MM.1S (cell line): ENCODE results near the gene FARSA.

Source experiments
- DNase-seq: peaks from one replicate; pipeline ENCODE4 v3.0.0-alpha.2; 2015
- H2AFZ ChIP-seq: fragments of 300-600 bp; sonication (generic); 2 replicates; pipeline ENCODE4 v1.6.0; 2016; ENCODE audit warnings: antibody characterized with exemption, low read length
- H3F3A ChIP-seq: fragments of 300-600 bp; sonication (generic); 2 replicates; pipeline ENCODE4 v1.6.1; 2016; ENCODE audit warnings: mild to moderate bottlenecking, antibody characterized with exemption, low read length, moderate library complexity, mixed read lengths; ENCODE audit not compliant: insufficient read depth
- H3K27ac ChIP-seq: fragments of 300-600 bp; sonication (generic); 2 replicates; pipeline ENCODE4 v1.5.1; 2016; ENCODE audit warnings: mild to moderate bottlenecking, low read length
- H3K27me3 ChIP-seq: fragments of 300-600 bp; sonication (generic); replicated peaks from 2 replicates; pipeline ENCODE4 v1.6.0; 2016; ENCODE audit warnings: low read length; ENCODE audit not compliant: insufficient read depth
- H3K36me3 ChIP-seq: fragments of 300-600 bp; sonication (generic); replicated peaks from 2 replicates; pipeline ENCODE4 v1.6.1; 2016; ENCODE audit warnings: mild to moderate bottlenecking, low read length, mixed read lengths; ENCODE audit not compliant: insufficient read depth
- H3K4me1 ChIP-seq: fragments of 300-600 bp; sonication (generic); 2 replicates; pipeline ENCODE4 v1.6.1; 2016; ENCODE audit warnings: low read length, mixed read lengths
- H3K4me2 ChIP-seq: fragments of 300-600 bp; sonication (generic); 2 replicates; pipeline ENCODE4 v1.6.0; 2016; ENCODE audit warnings: low read depth, low read length
- H3K4me3 ChIP-seq: fragments of 300-600 bp; sonication (generic); 2 replicates; pipeline ENCODE4 v1.5.1; 2016; ENCODE audit warnings: low read length, mixed read lengths
- H3K79me2 ChIP-seq: fragments of 300-600 bp; sonication (generic); 2 replicates; pipeline ENCODE4 v1.6.1; 2016; ENCODE audit warnings: mixed run types, low read length, mixed read lengths
- H3K9ac ChIP-seq: fragments of 300-600 bp; sonication (generic); 2 replicates; pipeline ENCODE4 v1.6.1; 2016; ENCODE audit warnings: low read length, mixed read lengths
- H3K9me2 ChIP-seq: fragments of 300-600 bp; sonication (generic); replicated peaks from 2 replicates; pipeline ENCODE4 v1.6.1; 2016; ENCODE audit warnings: mild to moderate bottlenecking, low read length, mixed read lengths; ENCODE audit not compliant: insufficient read depth
- H3K9me3 ChIP-seq: fragments of 300-600 bp; sonication (generic); replicated peaks from 2 replicates; pipeline ENCODE4 v1.6.1; 2016; ENCODE audit warnings: mild to moderate bottlenecking, low read length, mixed read lengths; ENCODE audit not compliant: insufficient read depth
- H4K20me1 ChIP-seq: fragments of 300-600 bp; sonication (generic); 2 replicates; pipeline ENCODE4 v1.6.1; 2016; ENCODE audit warnings: mild to moderate bottlenecking, low read length, moderate library complexity, mixed read lengths; ENCODE audit not compliant: insufficient read depth
- EZH2 ChIP-seq: fragments of 300-600 bp; sonication (generic); optimal IDR thresholded peaks from 2 replicates; pipeline ENCODE3; 2017; ENCODE audit warnings: low read depth, mild to moderate bottlenecking, antibody characterized with exemption, low read length, mixed read lengths
- EZH2phosphoT487 ChIP-seq: fragments of 300-600 bp; sonication (generic); IDR thresholded peaks from 2 replicates; pipeline ENCODE4 v1.6.1; 2018; ENCODE audit warnings: antibody characterized with exemption, low read length
- TF ChIP-seq, protein P1 (sequence below): fragments of 300-600 bp; sonication (generic); IDR thresholded peaks from 2 replicates; pipeline ENCODE4 v1.5.1; 2016; ENCODE audit warnings: antibody characterized with exemption, low read length, mixed read lengths

FARSA gene

DNA sequence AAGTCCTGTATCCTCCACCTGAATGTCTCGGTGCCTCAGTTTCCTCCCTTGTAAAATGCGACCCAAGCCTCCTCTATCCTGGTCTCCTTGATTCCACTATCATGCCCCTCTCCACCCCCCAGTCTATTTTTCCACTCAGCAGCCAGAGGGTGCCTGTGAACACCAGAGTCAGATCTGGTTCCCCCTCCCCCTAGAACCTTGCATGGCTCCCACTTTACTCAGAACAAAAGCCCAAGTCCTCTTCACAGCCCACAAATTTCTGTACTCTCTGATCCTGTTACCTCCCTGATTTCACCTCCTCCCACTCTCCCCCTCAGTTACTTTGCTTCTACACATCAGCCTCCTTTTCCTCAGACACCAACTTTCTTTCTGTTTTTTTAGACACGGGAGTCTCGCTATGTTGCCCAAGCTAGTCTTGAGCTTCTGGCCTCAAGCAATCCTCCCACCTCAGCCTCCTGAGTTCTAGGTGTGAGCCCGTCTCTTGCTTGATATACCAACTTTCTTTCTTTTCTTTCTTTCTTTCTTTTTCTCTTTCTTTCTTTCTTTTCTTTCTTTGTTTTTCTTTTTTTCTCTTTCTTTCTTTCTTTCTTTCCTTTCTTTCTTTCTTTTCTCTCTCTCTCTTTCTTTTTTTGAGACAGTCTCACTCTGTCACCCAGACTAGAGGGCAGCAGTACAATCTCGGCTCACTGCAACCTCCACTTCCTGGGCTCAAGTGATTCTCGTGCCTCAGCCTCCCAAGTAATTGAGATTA, 36.7 kb upstream of the FARSA start:
- Histone ChIP-seq H2AFZ (no peak overlapping the region), H3K4me3 (no peak overlapping the region), H3K9me3 (no peaks in the 10 kb centered on the region), H4K20me1 (no peaks in the 10 kb centered on the region), H3K9me2 (no peaks in the 10 kb centered on the region), H3K36me3 (no peaks in the 10 kb centered on the region), H3K27me3 (peaks cover 13% of the 10 kb centered on the region), H3K27ac (no peak overlapping the region), H3K9ac (no peak overlapping the region), H3K4me1 (peaks cover 5% of the 10 kb centered on the region), H3K4me2 (no peak overlapping the region), H3K79me2 (no peaks in the 10 kb centered on the region), H3F3A (no peaks in the 10 kb centered on the region)
- no peak for DNase-seq
- TF ChIP-seq EZH2phosphoT487, result no peak
- TF ChIP-seq, protein P1, sequence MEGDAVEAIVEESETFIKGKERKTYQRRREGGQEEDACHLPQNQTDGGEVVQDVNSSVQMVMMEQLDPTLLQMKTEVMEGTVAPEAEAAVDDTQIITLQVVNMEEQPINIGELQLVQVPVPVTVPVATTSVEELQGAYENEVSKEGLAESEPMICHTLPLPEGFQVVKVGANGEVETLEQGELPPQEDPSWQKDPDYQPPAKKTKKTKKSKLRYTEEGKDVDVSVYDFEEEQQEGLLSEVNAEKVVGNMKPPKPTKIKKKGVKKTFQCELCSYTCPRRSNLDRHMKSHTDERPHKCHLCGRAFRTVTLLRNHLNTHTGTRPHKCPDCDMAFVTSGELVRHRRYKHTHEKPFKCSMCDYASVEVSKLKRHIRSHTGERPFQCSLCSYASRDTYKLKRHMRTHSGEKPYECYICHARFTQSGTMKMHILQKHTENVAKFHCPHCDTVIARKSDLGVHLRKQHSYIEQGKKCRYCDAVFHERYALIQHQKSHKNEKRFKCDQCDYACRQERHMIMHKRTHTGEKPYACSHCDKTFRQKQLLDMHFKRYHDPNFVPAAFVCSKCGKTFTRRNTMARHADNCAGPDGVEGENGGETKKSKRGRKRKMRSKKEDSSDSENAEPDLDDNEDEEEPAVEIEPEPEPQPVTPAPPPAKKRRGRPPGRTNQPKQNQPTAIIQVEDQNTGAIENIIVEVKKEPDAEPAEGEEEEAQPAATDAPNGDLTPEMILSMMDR, result no peak
- TF ChIP-seq EZH2, result no peak

DNA sequence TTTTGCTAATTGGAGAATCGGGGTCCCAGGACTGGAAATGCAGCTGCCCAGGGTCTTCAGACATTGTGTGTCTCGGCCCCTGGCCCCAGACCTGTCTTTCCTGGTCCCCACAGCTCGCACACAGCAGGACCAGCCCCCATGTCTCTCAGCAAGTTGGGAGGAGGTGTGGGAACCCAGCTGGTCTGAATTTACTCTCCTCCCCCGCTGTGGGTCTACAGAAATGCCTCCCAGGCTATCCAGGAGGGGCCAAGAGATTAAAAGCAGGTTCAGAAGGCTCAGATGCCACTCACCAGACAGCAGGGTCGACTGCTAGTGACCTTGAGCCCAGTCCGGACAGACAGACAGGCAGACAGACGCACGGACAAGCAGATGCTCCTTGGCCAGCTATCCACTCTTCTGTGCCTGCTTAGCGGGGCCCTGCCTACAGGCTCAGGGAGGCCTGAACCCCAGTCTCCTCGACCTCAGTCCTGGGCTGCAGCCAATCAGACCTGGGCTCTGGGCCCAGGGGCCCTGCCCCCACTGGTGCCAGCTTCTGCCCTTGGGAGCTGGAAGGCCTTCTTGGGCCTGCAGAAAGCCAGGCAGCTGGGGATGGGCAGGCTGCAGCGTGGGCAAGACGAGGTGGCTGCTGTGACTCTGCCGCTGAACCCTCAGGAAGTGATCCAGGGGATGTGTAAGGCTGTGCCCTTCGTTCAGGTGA, 35.9 kb upstream of the FARSA start, which contains the start of gene DAND5:
DAND5 (plus strand) TSS at position 285 of the 697 bp plus-strand sequence; CDS start at position 370, 85 bp downstream.
- Histone ChIP-seq H3K4me1 (peaks cover 2% of the 10 kb centered on the region), H3F3A (no peaks in the 10 kb centered on the region), H3K79me2 (no peaks in the 10 kb centered on the region), H3K9ac (no peak within 1 kb of the TSS), H3K27ac (no peak within 1 kb of the TSS), H3K27me3 (peaks cover 8% of the 10 kb centered on the region), H3K9me3 (no peaks in the 10 kb centered on the region), H3K36me3 (no peaks in the 10 kb centered on the region), H3K4me3 (no peak within 1 kb of the TSS), H4K20me1 (no peaks in the 10 kb centered on the region), H2AFZ (no peak within 1 kb of the TSS), H3K4me2 (no peak within 1 kb of the TSS), H3K9me2 (no peaks in the 10 kb centered on the region)
- TF ChIP-seq EZH2phosphoT487 (no peak), EZH2 (no peak)
- TF ChIP-seq, protein P1, result no peak
- no peak for DNase-seq

DNA sequence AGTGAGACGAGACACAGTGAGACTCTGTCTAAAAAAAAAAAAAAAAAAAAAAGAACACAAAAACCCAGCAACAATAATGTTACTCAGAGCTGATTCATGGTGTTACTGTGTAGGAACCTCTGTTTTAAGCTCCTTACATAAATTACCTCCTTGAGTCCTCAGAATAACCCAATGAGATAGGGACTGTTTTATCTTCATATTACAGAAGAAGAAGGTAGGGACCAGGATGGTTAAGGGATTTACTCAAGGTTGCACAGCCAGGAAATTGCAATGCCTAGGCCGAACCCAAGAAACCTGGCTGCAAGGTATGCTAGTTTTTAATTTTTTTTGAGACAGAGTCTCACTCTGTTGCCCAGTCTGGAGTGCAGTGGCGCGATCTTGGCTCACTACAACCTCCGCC, 34.4 kb upstream of the FARSA start:
- Histone ChIP-seq H4K20me1 (no peaks in the 10 kb centered on the region), H3K27me3 (peaks cover 2% of the 10 kb centered on the region), H3K79me2 (no peaks in the 10 kb centered on the region), H3F3A (no peaks in the 10 kb centered on the region), H3K4me3 (no peak overlapping the region), H3K9me2 (no peaks in the 10 kb centered on the region), H3K36me3 (no peaks in the 10 kb centered on the region), H2AFZ (no peak overlapping the region), H3K4me2 (no peak overlapping the region), H3K4me1 (no peaks in the 10 kb centered on the region), H3K9me3 (no peaks in the 10 kb centered on the region), H3K9ac (no peak overlapping the region), H3K27ac (no peak overlapping the region)
- DNase-seq, result no peak
- TF ChIP-seq EZH2phosphoT487 (no peak), EZH2 (no peak)
- TF ChIP-seq, protein P1, result no peak
